ENCODE data around the gene OR2M4.
"Not testable (repeated sequence)": the region's sequence is repeated elsewhere in the genome, so short reads cannot be mapped to it uniquely, and the experiment has no call there.

DNA sequence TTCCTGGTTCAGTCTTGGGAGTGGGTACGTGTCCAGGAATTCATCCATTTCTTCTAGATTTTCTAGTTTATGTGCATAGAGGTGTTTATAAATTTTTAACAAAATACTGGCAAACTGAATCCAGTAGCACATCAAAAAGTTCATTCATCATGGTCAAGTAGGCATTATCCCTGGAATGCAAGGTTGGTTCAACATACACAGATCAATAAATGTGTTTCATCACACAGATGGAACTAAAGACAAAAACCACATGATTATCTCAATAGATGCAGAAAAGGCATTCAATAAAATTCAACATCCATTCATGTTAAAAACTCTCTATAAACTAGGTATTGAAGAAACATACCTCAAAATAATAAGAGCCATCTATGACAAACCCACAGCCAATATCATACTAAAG is 28.1 kb downstream of the OR2M4 start:
- not testable (repeated sequence) for TF ChIP-seq POLR2AphosphoS5, EP300, POLR2A (IDR thresholded peaks at IDR 0.05)
